Hypothalamus (tissue), 51 donors: ENCODE results near the gene MAPT.
"Not testable (repeated sequence)": the region's sequence is repeated elsewhere in the genome, so short reads cannot be mapped to it uniquely, and the experiment has no call there.

Source experiments
- DNase-seq, 51 donors: peaks; one replicate each; lab custom pipeline; 2025; lab: John Stamatoyannopoulos, UW

Gene MAPT

DNA sequence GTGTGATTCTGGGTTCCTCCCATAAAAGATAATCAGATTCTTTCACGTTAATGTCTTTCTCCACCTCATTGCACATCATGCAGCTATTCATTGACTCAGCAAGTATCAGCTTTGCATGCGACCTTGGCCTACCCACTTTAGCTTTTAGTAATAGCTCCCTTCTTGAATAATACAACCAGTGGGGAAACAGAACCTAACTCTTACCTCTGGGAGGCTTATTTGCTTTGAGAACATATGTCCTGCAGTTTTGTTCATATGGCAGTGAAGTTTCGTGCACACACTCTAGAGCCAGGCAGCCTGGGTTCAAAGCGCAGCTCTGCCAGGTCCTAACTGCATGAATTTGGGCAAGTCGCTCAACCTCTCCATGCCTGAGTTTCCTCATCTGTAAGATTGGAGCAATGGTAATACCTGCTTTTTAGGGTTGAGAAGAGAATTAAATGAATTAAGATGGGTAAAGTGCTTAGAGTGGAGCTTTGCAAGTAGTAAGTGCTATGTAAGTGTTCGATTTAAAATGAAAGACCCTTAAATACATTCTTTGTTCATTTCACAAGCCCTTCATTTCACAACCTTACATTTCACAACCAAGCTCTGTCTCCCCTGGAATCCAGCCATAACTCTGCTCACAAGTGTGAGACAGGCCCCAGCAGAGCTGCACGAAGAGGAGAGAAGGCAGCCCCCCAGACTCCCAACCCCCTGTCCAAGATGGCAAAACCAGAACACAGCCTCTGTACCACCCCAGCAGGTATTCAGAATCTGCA is 29.3 kb downstream of the MAPT start:
- DNase-seq = no peak

DNA sequence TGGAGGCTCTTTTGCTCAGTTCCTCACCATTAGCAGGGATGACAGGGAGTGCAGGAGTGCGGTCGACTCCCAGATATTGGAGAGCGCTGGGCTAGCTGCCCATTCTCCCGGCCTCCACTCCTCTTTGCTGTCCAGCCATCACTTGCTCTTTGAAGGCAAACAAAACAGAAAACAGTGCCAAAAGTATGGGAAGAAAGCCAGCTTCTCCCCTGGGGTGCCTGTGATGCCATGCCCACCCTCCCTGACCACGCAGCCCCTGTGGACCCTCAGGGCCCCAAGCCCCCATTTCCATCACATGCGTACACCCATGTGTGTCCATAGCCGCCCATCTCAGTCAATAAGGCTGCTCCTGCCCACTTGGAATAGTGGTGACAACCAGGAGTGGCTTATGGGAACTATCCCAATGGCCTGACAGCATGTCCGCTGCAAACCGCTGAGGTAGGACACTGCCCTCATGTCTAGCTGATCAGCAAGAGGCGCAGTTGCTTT is 30.0 kb downstream of the MAPT start:
- DNase-seq = no peak

DNA sequence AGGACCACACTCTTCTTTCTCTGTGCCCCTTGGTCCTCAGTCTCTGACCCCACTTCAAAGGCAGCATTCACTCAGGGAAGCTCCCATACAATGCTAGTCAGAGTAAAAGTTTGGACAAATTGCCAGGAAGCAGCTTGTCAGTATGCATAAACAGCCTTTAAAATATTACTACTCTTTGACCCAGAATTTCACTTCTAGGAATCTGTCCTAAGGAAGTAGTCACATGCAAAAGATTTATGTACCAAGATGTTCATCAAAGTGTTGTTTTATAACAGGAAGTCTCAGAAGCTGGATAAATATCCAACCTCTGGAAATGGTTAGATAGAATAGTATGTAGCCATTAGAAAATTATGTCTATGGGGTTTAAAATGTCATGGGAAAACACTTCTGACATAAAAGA is 31.0 kb downstream of the MAPT start:
- DNase-seq = no peak

DNA sequence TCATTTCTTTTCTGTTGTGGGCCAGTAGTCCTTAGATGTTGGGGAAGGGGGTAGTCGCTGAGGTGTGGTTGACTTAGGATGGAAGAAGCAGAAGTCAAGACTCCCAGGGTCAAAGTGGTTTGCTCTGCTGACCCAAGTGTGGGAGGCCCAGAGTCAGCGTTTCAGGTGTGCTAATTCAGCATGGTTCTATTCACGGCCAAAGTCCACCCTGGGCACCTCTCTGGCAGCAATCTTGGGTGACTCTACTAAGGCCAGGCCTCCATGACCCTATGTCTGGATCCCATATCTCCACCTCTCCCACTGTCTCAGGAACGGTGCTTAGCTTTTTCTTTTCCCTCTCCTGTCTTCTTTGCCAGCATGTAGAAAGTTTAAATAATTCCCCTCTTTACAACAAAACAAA is 32.9 kb downstream of the MAPT start:
- DNase-seq = no peak

DNA sequence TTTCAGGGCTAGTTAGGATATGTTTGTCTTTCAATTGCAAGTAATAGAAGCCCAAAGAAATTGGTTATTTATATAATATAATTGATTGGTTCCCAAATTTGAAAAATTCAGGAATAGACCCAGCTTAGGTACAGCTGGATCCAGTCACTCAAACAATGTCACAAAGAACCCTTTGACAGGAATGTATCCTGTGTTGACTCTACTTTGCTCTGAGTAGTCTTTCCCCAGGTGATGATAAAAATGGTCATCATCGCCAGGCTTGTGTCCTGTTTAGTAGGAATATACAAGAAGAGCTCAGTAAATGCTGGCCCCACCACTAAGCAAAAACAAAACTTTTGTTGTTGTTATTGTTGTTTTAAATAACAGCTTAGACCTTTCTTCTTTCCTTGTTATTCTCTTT is 35.0 kb downstream of the MAPT start:
- DNase-seq = no peak

DNA sequence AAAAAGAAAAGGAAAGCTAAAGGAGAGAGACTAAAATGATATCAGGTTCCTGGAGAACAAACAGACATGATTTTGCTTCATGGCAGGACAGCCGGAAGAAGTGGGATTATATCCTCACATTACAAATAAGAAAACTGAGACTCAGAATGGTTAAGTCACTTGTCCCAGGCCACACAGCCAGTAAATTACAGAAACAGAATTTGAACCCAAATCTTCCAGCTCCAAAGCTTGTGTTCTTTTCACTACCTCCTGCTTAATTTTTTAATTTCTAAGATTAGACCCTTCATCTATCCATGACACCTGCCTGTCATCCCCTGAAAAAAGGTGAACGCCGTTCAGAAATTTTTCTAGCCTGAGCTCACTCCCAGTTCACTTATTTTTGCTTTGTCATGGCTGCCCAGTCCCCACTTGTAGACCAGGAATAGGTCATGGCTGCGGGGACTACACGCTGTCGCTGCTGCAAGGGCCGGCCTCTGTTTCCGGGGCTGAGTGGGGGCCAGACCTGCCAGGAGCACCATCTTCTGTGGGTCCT is 36.1 kb downstream of the MAPT start:
- no peak for DNase-seq

DNA sequence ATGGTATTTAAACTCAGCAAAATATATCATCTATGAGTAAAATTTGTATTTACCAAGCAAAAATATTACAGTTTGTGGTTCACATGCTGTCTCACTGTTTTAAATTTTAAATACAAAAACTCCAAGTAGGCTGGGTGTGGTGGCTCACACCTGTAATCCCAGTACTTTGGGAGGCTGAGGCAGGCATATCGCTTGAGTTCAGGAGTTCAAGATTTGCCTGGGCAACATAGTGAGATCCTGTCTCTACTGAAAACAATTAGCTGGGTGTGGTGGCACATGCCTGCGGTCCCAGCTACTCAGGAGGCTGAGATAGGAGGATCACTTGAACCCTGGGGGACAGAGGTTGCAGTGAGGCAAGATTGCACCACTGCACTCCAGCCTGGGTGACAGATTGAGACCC is 37.3 kb downstream of the MAPT start:
- no peak for DNase-seq

DNA sequence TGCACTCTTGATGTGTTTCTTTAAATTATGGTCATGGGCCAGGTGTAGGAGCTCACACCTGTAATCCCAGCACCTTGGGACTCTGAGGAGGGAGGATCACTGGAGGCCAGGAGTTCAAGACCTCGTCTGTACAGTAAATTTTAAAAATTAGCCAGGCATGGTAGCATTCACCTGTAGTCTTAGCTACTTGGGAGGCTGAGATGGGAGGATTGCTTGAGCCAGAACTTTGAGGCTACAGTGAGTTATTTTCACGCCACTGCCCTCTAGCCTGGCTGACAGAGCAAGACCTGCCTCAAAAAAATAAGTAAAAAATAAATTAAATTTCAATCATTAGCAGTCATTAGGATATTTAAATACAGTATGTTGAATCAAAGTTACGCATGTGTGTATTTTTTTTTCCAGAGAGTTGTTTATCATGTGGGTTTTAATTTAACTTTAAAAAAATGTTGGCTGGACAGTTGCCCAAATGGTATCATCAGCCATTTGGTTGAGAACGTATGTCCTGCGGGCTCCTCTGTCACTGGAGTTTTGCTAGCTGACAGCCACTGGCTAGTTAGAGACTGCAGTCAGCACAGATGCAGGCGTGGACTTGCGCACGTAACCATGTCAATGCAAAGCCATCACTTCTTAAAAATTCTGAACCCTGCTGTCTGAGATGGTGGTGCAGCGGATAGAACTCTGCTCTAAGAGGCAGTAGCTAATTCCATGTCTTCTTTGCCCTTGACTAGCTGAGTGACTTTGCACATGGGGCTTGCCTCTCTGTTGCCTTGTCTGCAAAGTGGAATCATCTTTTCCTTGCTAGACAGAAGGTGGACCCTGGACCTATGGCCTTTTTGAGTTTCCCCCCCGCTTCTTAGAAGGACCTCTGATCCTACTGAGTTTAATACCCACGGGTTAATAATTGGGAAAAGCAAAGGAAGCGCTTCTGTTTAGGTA is 40.0 kb downstream of the MAPT start:
- DNase-seq = no peak

DNA sequence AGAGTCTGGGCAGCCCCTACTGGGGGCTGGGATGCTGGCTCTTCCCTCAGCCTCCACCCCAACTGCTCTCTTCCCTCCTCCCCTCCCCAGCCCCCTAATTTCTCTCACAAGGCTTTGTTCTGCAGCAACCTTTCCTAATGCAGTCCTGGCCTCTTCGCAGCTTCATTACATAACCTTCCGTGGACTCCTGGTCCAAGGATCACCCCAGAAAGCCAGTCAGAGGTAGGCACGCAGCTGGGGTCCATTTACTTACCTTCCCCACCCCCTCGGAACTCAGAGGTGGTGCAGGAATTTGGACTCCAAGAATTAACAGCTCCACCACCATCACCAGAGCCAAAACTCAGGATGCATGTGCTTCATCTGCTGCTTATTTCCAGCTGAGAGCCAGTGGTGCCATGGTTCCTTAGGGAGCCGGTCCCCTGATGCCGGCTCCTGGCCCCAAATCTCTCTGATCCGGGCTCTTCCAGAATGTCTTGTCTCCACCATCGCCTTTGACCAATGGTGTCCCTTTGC is 40.9 kb downstream of the MAPT start:
- no peak for DNase-seq

DNA sequence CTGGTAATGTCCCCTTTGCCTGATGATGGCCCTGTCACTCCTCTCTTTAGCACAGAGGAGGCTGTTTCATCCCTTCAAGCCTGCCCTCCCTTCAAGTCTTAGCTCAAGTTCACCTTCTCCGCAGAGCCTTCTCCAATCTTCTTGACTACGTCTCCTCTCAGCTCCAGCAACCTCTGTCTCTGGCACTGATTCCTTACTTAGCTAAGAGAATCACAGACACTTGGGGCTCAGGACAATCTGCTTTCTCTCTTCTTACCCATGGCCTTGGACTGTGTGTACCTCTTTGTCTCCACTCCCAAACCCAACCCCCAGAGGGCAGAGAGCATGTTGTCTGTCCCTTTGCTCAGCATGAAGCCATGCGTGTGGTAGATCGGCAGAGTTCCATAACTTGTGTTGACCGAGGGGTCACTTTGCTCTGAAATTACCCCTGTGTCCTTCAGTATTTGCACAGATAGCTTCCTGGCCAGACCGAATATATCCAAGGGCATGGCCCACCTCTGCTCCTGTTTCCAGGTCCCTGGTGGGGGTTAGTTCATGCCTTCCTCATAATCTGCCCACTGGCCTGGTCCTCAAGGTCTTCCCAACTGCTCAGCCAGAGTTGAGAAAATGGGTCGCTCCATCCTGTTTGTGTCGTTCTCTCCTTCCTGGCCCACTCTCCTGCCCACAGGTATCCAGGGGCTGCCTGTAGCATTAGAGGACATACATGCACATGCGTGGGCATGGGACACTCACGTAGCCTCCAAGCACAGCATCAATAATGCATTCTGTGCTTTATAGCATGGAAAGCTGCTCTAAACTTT is 41.6 kb downstream of the MAPT start:
- no peak for DNase-seq

DNA sequence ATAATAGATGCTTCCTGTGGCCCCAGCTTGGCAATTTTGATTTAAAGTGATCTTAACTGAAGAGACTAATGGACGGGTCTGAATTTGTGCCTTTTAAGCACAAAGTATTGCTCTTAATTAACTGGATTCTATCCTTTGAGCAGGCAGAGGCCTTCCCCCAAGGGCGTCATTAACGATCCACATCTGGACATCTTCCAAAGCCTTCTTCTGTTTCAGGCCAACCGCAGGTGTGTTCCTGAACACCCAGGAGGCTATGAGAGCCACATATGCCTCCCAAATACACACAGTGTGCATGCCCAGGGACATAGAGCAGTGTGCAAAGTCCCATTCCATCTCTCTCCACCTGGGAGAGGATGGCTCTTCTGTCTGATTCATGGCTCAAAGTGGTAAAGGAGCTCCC is 42.3 kb downstream of the MAPT start:
- no peak for DNase-seq

DNA sequence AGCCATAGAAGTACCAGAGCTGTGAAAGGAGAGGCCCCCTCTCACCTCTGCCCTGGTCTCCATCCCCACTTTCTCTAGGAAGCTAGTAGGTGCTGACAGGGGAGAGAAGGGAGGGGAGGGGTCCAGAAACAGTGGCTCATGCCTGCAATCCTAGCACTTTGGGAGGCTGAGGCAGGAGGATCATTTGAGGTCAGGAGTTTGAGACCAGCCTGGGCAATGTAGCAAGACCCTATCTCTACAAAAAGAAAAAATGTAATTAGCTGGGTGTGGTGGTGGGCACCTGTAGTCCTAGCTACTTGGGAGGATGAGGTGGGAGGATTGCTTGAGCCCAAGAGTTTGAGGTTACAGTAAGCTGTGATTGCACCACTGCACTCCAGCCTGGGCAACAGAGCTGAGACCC is 42.8 kb downstream of the MAPT start:
- DNase-seq = not testable (repeated sequence)

DNA sequence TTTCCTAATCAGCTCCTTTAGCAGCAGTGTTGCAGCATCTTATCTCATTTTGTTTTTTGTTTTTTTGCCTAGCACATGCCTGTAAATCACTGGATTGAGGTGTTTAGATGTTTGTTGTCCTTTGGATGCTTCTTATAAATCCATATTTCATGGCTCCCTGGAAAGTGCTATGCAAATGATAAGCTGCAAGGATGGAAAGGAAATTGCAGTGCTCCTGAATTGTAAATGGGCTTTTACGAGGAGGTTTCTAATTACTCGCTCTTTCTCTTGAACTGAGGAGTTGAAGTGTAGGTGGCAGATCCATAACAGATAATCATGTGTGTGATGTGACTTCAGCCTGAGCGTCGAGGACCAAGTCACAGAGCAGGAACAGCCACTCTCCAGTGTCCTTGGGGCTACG is 45.0 kb downstream of the MAPT start:
- DNase-seq = peak in 1 of 51 donors; percentile 26

DNA sequence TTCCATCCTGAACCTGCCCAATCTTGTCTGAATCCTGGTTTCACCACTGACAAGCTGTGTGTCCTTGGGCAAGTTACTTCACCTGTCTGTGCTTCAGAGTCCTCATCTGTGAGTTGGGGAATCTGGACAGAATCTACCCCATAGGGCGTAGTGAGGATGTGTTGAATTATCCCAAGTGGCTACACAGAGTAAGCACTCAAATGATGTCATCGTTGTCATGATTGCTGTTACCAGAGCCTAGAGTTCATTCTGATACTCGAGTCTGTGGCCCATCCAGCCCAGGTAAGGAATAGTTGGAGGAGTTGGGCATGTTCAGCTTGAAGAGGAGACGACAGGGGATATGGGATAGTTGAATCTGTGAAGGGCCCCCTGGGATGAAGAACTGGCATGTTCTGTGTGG is 45.9 kb downstream of the MAPT start:
- no peak for DNase-seq

DNA sequence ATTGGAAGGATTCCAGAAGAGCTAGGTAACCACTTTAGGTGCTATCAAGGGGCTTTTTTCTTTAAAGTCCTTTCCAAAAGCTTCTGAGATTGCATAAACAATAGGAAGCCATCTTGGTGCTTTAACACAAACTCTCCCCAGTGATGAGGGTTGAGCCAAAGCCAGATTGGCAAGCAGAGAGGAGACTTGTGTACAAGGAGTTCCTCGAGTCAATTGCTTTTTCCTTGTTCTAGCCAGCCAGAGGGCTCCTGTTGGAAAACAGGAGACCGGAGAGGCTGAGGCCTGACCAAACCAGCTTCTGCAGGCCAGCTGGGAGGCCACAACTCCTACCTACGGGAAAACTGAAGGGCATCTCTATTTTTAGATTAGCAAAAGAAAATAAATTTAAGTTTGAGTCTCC is 46.5 kb downstream of the MAPT start:
- peak in 34 of 51 donors; percentile 16 to 83 (median 46) for DNase-seq

DNA sequence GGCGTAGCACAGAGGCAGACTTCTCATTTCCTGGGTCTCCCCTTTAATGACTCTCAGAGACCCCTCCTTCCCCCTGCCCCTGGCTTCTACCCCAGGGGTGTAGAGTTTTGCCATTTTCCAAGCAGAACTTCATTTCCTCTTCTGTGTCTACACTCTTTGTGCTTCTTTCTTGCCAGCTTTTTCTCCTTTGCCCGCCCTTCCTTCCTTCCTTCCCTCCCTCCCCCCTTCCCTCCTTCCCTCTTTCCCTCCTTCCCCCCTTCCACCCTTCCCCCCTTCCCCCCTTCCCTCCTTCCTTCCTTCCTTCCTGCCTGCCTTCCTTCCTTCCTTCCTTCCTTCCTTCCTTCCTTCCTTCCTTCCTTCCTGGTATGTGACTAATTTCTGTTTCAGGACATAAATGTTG is 47.0 kb downstream of the MAPT start:
- no peak for DNase-seq

DNA sequence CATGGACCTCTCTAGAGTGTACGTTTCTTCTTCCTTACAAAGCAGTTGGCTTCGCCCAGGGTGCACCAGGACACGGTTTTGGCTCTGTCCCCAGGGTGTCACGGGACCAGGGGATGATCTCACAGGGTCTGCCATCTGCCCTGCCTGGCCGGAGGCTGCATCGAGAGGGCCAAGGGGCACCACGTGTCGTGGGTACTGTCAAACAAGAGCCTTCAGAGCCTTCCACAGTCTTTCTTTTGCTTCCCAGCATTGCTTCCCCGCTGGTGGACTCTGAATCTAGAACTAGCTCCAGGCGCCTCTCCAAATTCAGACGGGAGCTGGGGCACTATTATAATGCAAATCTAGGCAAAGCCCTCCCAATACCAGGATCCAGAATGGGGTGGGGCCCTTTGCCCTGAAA is 47.9 kb downstream of the MAPT start:
- DNase-seq = peak; percentile 68 to 99 (median 95)

DNA sequence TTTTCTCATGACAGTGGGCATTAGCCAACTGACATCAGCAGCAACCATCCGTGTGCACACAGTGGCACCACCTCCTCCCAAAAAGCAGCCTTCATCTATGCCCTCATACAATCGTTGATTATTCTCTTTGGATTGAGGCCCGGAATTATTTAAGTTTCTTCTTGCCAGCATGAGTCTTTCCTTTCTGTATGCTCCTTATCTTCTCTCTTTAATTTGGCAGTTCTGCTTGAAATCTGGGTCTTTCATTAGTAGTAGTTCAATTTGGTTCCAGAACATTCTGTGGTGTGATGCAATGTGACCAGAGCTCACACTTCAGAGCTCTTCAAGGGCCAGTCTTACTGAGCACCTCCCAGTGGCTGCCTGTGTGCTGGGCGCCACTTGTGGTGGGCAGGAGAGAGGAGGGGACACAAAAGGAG is 52.5 kb downstream of the MAPT start:
- peak in 19 of 51 donors; percentile 11 to 81 (median 29) for DNase-seq

DNA sequence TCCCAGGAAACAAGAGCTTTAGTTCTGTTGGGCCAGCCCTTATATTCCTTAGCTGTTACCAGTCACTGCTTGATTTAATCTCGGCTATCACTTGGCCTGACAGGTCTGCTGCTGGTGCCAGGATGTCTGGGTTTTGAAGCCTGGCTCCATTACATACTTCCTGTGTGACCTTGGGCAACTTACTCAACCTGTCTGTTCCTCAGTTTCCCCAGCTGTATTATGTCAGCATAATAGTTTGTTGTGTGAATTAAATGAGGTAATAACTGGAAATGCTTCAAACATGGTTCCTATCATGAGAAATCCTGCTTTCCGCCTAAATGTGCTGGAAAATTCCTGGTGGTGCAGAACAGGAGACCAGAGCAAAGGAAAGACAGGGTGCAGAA is 54.1 kb downstream of the MAPT start:
- peak in 1 of 51 donors; percentile 54 for DNase-seq

DNA sequence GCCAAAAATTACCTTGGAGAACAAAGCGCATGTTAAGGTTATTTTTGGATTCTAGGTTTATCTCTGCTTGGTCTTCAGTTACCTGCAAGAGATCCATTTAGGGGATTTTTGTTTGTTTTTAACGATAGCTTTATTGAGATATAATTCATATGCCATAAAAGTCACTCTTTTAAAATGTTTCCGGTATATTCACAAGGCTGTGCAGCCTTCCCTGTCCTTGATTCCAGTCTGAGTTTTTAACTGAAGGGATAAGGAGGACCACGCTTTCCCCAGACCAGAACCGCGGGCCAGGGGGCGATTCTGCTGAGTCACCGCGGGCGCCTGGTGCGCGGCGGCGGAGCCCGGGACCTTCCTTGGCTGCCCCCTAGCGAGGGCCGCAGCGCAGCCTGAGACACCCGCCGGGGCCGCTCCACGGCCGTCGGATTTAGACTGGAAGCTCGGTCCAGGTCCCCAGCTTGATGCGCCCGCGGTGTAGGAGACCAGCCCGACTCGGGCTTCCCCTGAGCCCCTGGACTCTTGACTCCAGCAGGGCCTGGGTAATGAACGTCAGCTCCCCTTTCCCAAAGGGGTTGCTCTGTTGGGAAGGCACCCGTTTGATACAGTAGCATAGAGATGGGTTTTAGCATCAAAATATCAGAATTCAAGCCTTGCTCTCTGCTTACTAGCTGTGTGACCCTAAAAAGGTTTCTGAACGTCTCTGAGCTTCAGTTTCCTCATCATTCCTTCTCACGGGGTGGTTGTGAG is 54.7 kb downstream of the MAPT start:
- DNase-seq = peak in 45 of 51 donors; percentile 25 to 87 (median 60)
